ENCODE data around the gene CYTH4.
"Not testable (repeated sequence)": the region's sequence is repeated elsewhere in the genome, so short reads cannot be mapped to it uniquely, and the experiment has no call there.

Gene CYTH4

DNA sequence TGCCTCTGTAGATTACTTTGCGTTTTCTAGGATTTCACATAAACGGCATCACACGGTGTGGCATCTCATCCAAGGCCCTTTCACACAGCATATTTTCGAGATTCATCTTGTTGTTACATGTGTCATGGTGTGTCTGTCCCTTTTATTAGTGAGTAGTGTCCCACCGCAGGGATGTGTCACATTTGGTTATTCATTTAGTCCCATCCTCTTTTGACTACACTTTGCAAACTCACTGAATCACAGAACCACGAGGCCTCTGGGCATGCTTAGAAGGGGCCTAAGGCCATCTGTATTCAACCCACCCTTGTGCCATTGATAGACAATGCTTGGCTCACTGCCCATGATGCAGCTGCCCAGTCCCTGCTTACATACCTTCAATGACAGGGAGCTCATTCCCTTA is 34.1 kb upstream of the CYTH4 start:
- Histone ChIP-seq H3K27me3 (ENCODE audit: control insufficient read depth in 5 of 5, insufficient read depth in 4 of 5, low read length in 5 of 5) (peaks cover 6 to 23% (median 15%) of the 10 kb centered on the region in 5 donors), H3K9me3 (ENCODE audit: control insufficient read depth in 5 of 5, low read length in 5 of 5) (no peaks in the 10 kb centered on the region), H3K4me1 (ENCODE audit: control insufficient read depth in 5 of 5, insufficient read depth in 5 of 5, low read length in 5 of 5) (peaks cover 0 to 20% (median 14%) of the 10 kb centered on the region in 5 donors), H3K4me3 (ENCODE audit: low read depth in 1 of 5, low read length in 5 of 5) (no peak overlapping the region), H3K36me3 (ENCODE audit: control insufficient read depth in 5 of 5, insufficient read depth in 5 of 5, low read length in 5 of 5) (no peaks in the 10 kb centered on the region), H3K27ac (ENCODE audit: low read depth, low read length) (no peak overlapping the region), H3K9ac (ENCODE audit: low read length in 5 of 5) (no peak overlapping the region)

- H3K9ac ChIP-seq (ENCODE audit: low read length in 5 of 5): no peak overlapping the region
- H3K9me3 ChIP-seq (ENCODE audit: control insufficient read depth in 5 of 5, low read length in 5 of 5): no peaks in the 10 kb centered on the region
- no peak overlapping the region for H3K27ac ChIP-seq (ENCODE audit: low read depth, low read length)
- peaks cover 0 to 8% (median 4%) of the 10 kb centered on the region in 5 donors for H3K27me3 ChIP-seq (ENCODE audit: control insufficient read depth in 5 of 5, insufficient read depth in 4 of 5, low read length in 5 of 5)
- H3K4me1 ChIP-seq (ENCODE audit: control insufficient read depth in 5 of 5, insufficient read depth in 5 of 5, low read length in 5 of 5): peaks cover 0 to 6% (median 3%) of the 10 kb centered on the region in 5 donors
- no peak overlapping the region for H3K4me3 ChIP-seq (ENCODE audit: low read depth in 1 of 5, low read length in 5 of 5)
- H3K36me3 ChIP-seq (ENCODE audit: control insufficient read depth in 5 of 5, insufficient read depth in 5 of 5, low read length in 5 of 5): no peaks in the 10 kb centered on the region
Measured at GRCh38 chr22:37249986-37250385, 32.3 kb upstream of the CYTH4 start.

GRCh38 chr22:37251836-37252235 is 30.5 kb upstream of the CYTH4 start:
- H3K4me1 ChIP-seq (ENCODE audit: control insufficient read depth in 5 of 5, insufficient read depth in 5 of 5, low read length in 5 of 5); H3K27ac ChIP-seq (ENCODE audit: low read depth, low read length): not testable (repeated sequence)
- peaks cover 6 to 21% (median 14%) of the 10 kb centered on the region in 5 donors for H3K27me3 ChIP-seq (ENCODE audit: control insufficient read depth in 5 of 5, insufficient read depth in 4 of 5, low read length in 5 of 5)

GRCh38 chr22:37253126-37253660 is 29.1 kb upstream of the CYTH4 start:
- Histone ChIP-seq H3K4me1 (ENCODE audit: control insufficient read depth in 5 of 5, insufficient read depth in 5 of 5, low read length in 5 of 5) (no peaks in the 10 kb centered on the region), H3K27me3 (ENCODE audit: control insufficient read depth in 5 of 5, insufficient read depth in 4 of 5, low read length in 5 of 5) (peaks cover 13 to 24% (median 19%) of the 10 kb centered on the region in 5 donors), H3K4me3 (ENCODE audit: low read depth in 1 of 5, low read length in 5 of 5) (no peak overlapping the region), H3K9me3 (ENCODE audit: control insufficient read depth in 5 of 5, low read length in 5 of 5) (no peaks in the 10 kb centered on the region), H3K9ac (ENCODE audit: low read length in 5 of 5) (no peak overlapping the region), H3K36me3 (ENCODE audit: control insufficient read depth in 5 of 5, insufficient read depth in 5 of 5, low read length in 5 of 5) (no peaks in the 10 kb centered on the region), H3K27ac (ENCODE audit: low read depth, low read length) (no peak overlapping the region)

More at GRCh38 chr22:37251836-37252235, 30.5 kb upstream of the CYTH4 start:
- not testable (repeated sequence) for H3K36me3 ChIP-seq (ENCODE audit: control insufficient read depth in 5 of 5, insufficient read depth in 5 of 5, low read length in 5 of 5); H3K9me3 ChIP-seq (ENCODE audit: control insufficient read depth in 5 of 5, low read length in 5 of 5); H3K4me3 ChIP-seq (ENCODE audit: low read depth in 1 of 5, low read length in 5 of 5); H3K9ac ChIP-seq (ENCODE audit: low read length in 5 of 5)

- Histone ChIP-seq H3K9me3 (ENCODE audit: control insufficient read depth in 5 of 5, low read length in 5 of 5) (no peaks in the 10 kb centered on the region), H3K27me3 (ENCODE audit: control insufficient read depth in 5 of 5, insufficient read depth in 4 of 5, low read length in 5 of 5) (peaks cover 16 to 27% (median 25%) of the 10 kb centered on the region in 5 donors), H3K36me3 (ENCODE audit: control insufficient read depth in 5 of 5, insufficient read depth in 5 of 5, low read length in 5 of 5) (no peaks in the 10 kb centered on the region), H3K27ac (ENCODE audit: low read depth, low read length) (no peak overlapping the region), H3K4me3 (ENCODE audit: low read depth in 1 of 5, low read length in 5 of 5) (no peak overlapping the region), H3K9ac (ENCODE audit: low read length in 5 of 5) (no peak overlapping the region), H3K4me1 (ENCODE audit: control insufficient read depth in 5 of 5, insufficient read depth in 5 of 5, low read length in 5 of 5) (no peaks in the 10 kb centered on the region)
Measured at GRCh38 chr22:37254209-37254866, 28.0 kb upstream of the CYTH4 start.

DNA sequence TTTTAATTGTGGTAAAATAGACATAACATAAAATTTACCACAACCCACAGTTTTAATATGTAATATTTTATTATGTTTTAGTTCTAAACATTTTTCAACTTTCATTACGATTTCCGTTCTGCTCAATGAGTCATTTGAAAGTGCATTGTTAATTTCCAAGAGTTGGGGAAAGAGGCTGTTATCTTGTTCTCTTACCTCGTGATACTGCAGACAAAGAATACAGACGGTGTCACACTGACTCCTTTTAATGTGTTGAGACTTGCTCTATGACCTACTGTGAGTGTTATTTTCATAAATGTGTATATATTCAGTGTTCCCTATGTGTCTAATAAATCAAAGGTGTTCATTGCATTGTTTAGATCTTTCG is 27.5 kb upstream of the CYTH4 start:
- no peak overlapping the region for H3K9ac ChIP-seq (ENCODE audit: low read length in 5 of 5)
- no peaks in the 10 kb centered on the region for H3K36me3 ChIP-seq (ENCODE audit: control insufficient read depth in 5 of 5, insufficient read depth in 5 of 5, low read length in 5 of 5)
- H3K27me3 ChIP-seq (ENCODE audit: control insufficient read depth in 5 of 5, insufficient read depth in 4 of 5, low read length in 5 of 5): peaks cover 16 to 32% (median 30%) of the 10 kb centered on the region in 5 donors
- H3K27ac ChIP-seq (ENCODE audit: low read depth, low read length): no peak overlapping the region
- H3K4me1 ChIP-seq (ENCODE audit: control insufficient read depth in 5 of 5, insufficient read depth in 5 of 5, low read length in 5 of 5): peaks cover 0 to 4% (median 0%) of the 10 kb centered on the region in 5 donors
- H3K9me3 ChIP-seq (ENCODE audit: control insufficient read depth in 5 of 5, low read length in 5 of 5): no peaks in the 10 kb centered on the region
- H3K4me3 ChIP-seq (ENCODE audit: low read depth in 1 of 5, low read length in 5 of 5): no peak overlapping the region

- H3K4me3 ChIP-seq (ENCODE audit: low read depth in 1 of 5, low read length in 5 of 5): no peak overlapping the region
- H3K27me3 ChIP-seq (ENCODE audit: control insufficient read depth in 5 of 5, insufficient read depth in 4 of 5, low read length in 5 of 5): peaks cover 20 to 37% (median 36%) of the 10 kb centered on the region in 5 donors
- no peaks in the 10 kb centered on the region for H3K9me3 ChIP-seq (ENCODE audit: control insufficient read depth in 5 of 5, low read length in 5 of 5)
- no peaks in the 10 kb centered on the region for H3K36me3 ChIP-seq (ENCODE audit: control insufficient read depth in 5 of 5, insufficient read depth in 5 of 5, low read length in 5 of 5)
- no peak overlapping the region for H3K9ac ChIP-seq (ENCODE audit: low read length in 5 of 5)
- H3K27ac ChIP-seq (ENCODE audit: low read depth, low read length): no peak overlapping the region
- peaks cover 0 to 4% (median 0%) of the 10 kb centered on the region in 5 donors for H3K4me1 ChIP-seq (ENCODE audit: control insufficient read depth in 5 of 5, insufficient read depth in 5 of 5, low read length in 5 of 5)
Measured at GRCh38 chr22:37255558-37256006, 26.7 kb upstream of the CYTH4 start.

GRCh38 chr22:37256075-37256726 is 26.1 kb upstream of the CYTH4 start:
- Histone ChIP-seq H3K27me3 (ENCODE audit: control insufficient read depth in 5 of 5, insufficient read depth in 4 of 5, low read length in 5 of 5) (peaks cover 20 to 37% (median 36%) of the 10 kb centered on the region in 5 donors), H3K27ac (ENCODE audit: low read depth, low read length) (no peak overlapping the region)

GRCh38 chr22:37258005-37258752 is 24.1 kb upstream of the CYTH4 start:
- Histone ChIP-seq H3K27ac (ENCODE audit: low read depth, low read length) (no peak overlapping the region), H3K9ac (ENCODE audit: low read length in 5 of 5) (no peak overlapping the region), H3K36me3 (ENCODE audit: control insufficient read depth in 5 of 5, insufficient read depth in 5 of 5, low read length in 5 of 5) (no peaks in the 10 kb centered on the region), H3K4me3 (ENCODE audit: low read depth in 1 of 5, low read length in 5 of 5) (no peak overlapping the region), H3K4me1 (ENCODE audit: control insufficient read depth in 5 of 5, insufficient read depth in 5 of 5, low read length in 5 of 5) (peaks cover 0 to 4% (median 0%) of the 10 kb centered on the region in 5 donors), H3K9me3 (ENCODE audit: control insufficient read depth in 5 of 5, low read length in 5 of 5) (no peaks in the 10 kb centered on the region), H3K27me3 (ENCODE audit: control insufficient read depth in 5 of 5, insufficient read depth in 4 of 5, low read length in 5 of 5) (peaks cover 23 to 45% (median 35%) of the 10 kb centered on the region in 5 donors)

More at GRCh38 chr22:37256075-37256726, 26.1 kb upstream of the CYTH4 start:
- H3K9me3 ChIP-seq (ENCODE audit: control insufficient read depth in 5 of 5, low read length in 5 of 5): no peaks in the 10 kb centered on the region
- H3K36me3 ChIP-seq (ENCODE audit: control insufficient read depth in 5 of 5, insufficient read depth in 5 of 5, low read length in 5 of 5): no peaks in the 10 kb centered on the region
- peaks cover 0 to 4% (median 0%) of the 10 kb centered on the region in 5 donors for H3K4me1 ChIP-seq (ENCODE audit: control insufficient read depth in 5 of 5, insufficient read depth in 5 of 5, low read length in 5 of 5)
- H3K9ac ChIP-seq (ENCODE audit: low read length in 5 of 5): no peak overlapping the region
- no peak overlapping the region for H3K4me3 ChIP-seq (ENCODE audit: low read depth in 1 of 5, low read length in 5 of 5)
